Nephron progenitor cell (in vitro differentiated cells): ENCODE data around the gene EVL.

ENCODE experiments used
- DNase-seq: peaks from one replicate; pipeline ENCODE4 v3.0.0; 2021
- H3K27ac Mint-ChIP-seq: 2 replicates; pipeline ENCODE4 v1.8.0; 2021; ENCODE audit warnings: mild to moderate bottlenecking, moderate library complexity, mixed read lengths
- H3K27me3 Mint-ChIP-seq: 2 replicates; pipeline ENCODE4 v1.8.0; 2021; ENCODE audit warnings: mild to moderate bottlenecking, low read depth, mixed read lengths; ENCODE audit not compliant: poor library complexity
- H3K36me3 Mint-ChIP-seq: 2 replicates; pipeline ENCODE4 v1.8.0; 2021; ENCODE audit warnings: low read depth, mixed read lengths
- H3K4me1 Mint-ChIP-seq: 2 replicates; pipeline ENCODE4 v1.8.0; 2021; ENCODE audit warnings: mixed read lengths
- H3K4me3 Mint-ChIP-seq: 2 replicates; pipeline ENCODE4 v1.8.0; 2021; ENCODE audit warnings: mild to moderate bottlenecking, moderate library complexity, mixed read lengths
- H3K9me3 Mint-ChIP-seq: 2 replicates; pipeline ENCODE4 v1.8.0; 2021; ENCODE audit warnings: mild to moderate bottlenecking, moderate library complexity, mixed read lengths
- TF ChIP-seq, protein P1 (sequence below): fragments of 200-600 bp; sonication (generic); IDR thresholded peaks from 2 replicates; pipeline ENCODE4 v1.5.0; 2021; ENCODE audit warnings: antibody characterized with exemption

Gene EVL

DNA sequence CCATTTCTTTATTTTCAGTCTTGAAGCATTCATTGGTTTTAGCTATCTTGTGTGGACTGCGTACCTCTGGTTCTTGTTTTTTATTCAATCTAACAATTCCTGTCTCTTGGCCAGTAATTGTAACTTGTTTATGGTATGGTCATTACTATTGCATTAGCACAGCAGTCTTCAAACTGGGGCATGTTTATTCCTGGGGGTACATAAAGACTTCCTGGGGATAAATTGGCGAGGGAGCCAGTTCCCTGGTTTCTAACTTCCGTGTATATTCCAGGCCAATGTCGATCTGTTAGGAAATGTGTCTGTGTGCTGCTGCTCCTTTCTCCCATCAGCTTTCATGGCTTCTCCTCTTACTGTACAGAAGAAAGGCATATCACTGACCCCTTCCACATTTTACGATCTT is 13.7 kb upstream of the EVL start:
- H3K4me1 Mint-ChIP-seq, result peaks cover 41% of the 10 kb centered on the region

DNA sequence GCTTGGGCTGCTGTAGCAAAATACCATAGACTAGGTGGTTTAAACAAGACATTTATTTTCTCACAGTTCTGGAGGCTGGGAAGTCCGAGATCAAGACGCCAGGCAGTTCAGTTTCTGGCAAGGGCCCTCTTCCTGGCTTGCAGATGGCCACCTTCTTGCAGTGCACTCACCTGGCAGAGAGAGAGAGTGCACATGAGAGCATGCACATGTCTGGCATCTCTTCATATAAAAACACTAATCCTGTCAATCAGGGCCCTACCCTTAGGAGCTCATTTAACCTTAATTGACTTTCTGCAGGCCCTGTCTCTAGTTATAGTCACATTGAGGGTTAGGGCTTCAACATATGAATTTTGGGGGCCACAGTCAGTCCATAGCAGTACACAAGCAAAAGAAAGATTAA is 12.4 kb upstream of the EVL start:
- H3K9me3 Mint-ChIP-seq, result no peaks in the 10 kb centered on the region
- peaks cover 10% of the 10 kb centered on the region for H3K36me3 Mint-ChIP-seq
- no peaks in the 10 kb centered on the region for H3K27me3 Mint-ChIP-seq
- H3K4me1 Mint-ChIP-seq, result peaks cover 41% of the 10 kb centered on the region
- H3K27ac Mint-ChIP-seq, result no peak overlapping the region
- no peak overlapping the region for H3K4me3 Mint-ChIP-seq
- TF ChIP-seq, protein P1, sequence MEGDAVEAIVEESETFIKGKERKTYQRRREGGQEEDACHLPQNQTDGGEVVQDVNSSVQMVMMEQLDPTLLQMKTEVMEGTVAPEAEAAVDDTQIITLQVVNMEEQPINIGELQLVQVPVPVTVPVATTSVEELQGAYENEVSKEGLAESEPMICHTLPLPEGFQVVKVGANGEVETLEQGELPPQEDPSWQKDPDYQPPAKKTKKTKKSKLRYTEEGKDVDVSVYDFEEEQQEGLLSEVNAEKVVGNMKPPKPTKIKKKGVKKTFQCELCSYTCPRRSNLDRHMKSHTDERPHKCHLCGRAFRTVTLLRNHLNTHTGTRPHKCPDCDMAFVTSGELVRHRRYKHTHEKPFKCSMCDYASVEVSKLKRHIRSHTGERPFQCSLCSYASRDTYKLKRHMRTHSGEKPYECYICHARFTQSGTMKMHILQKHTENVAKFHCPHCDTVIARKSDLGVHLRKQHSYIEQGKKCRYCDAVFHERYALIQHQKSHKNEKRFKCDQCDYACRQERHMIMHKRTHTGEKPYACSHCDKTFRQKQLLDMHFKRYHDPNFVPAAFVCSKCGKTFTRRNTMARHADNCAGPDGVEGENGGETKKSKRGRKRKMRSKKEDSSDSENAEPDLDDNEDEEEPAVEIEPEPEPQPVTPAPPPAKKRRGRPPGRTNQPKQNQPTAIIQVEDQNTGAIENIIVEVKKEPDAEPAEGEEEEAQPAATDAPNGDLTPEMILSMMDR, result no peak
- no peak for DNase-seq

More for the DNA sequence above, 13.7 kb upstream of the EVL start:
- H3K4me3 Mint-ChIP-seq, result no peak overlapping the region
- no peaks in the 10 kb centered on the region for H3K27me3 Mint-ChIP-seq
- no peak overlapping the region for H3K27ac Mint-ChIP-seq
- H3K36me3 Mint-ChIP-seq, result peaks cover 16% of the 10 kb centered on the region
- DNase-seq, result no peak
- TF ChIP-seq, protein P1, result no peak
- no peaks in the 10 kb centered on the region for H3K9me3 Mint-ChIP-seq

DNA sequence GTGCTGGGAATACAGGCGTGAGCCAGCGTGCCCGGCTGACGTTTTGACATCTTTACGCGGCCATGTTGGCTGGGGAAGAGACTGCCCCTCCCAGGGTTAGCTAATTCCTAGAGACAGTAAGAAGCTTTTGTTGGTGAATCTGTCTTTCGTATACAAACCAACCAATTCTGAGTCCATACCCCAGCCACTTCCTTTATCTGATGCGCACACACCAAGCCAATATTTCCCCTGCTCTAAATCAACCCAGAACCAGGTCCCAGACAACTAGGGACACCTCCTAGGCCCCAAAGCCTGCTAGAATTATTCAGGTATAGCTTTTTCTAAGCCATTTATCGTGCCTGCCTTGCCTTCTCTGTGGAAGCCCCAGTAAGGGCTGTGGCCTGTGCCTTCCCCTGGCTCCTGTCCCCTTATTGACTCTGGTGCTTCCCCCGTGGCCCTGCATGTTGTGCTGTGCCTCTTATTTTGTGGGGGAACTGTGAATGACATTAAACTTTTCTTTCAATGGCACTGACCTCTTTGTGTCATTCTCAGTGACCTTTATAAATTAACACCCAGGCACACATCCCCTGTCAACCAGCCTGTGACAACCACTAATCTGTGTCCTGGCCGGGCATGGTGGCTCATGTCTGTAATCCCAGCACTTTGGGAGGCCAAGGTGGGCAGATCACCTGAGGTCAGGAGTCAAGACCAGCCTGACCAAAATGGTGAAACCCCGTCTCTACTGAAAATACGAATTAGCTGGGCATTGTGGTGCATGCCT is 10.7 kb upstream of the EVL start:
- no peak overlapping the region for H3K4me3 Mint-ChIP-seq
- H3K36me3 Mint-ChIP-seq, result peaks cover 16% of the 10 kb centered on the region
- H3K27me3 Mint-ChIP-seq, result no peaks in the 10 kb centered on the region
- DNase-seq, result no peak
- H3K4me1 Mint-ChIP-seq, result peaks cover 32% of the 10 kb centered on the region
- no peak overlapping the region for H3K27ac Mint-ChIP-seq
- TF ChIP-seq, protein P1, result no peak
- H3K9me3 Mint-ChIP-seq, result peaks cover 5% of the 10 kb centered on the region

DNA sequence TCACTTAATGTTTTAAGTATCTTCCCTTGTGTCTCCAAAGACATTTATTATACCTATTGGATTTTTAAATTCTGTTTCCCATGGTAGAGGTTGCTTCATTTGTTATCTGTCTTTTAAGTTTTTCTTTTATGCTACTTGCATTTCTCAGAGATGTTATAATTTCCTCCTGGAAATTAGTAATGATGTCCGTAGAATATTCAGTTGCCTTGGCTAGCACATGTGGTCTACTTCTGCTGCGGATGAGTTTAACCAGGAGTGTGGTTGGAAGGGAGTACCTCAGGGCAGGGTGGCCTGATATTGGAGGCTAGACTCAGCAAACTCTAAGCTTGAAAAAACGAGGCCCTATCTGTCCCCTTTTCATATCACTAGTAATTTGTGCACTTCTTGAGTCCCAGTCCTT is 8.8 kb upstream of the EVL start:
- DNase-seq, result no peak
- peak overlapping the region; percentile 3 for H3K27ac Mint-ChIP-seq

DNA sequence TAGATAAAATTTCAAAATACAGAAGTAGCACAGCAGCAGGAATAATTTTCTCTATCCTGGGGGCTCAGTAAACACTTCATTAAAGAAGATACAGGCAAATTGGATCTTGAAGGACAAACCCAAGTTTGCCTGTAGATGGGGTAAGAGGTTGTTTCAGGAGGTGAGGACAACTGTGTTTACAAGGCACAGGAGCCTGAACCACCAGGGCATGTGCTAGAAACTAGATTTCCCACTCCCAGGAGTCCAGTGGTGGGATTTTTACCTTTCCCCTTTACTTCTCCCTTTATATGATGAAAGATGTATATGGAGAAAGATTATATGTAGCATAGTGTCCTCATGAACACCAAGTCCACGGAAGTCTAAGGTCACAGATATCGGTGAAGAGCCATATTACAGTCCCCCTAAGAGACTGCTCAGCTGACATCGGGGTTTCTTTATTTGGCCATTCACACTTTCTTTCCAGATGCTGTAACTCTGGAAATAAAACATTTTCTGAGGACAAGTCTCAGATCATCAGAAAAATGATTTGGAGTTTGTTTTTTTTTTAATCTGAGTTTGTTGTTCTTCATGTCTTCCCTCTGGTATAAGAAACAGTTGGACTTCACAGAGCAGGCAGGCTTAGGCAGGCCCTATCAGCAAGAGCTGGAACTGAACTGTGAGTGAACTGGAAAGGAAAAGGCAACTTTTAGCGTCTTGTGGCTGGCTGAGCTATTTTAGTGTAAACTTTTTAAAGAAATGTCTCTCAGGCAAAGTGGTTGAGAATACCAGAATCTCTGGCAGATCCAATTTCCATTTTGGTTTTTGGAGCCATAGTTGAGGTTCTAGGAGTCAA is 8.0 kb upstream of the EVL start:
- Mint-ChIP-seq H3K4me3 (no peak overlapping the region), H3K4me1 (peaks cover 15% of the 10 kb centered on the region), H3K36me3 (peaks cover 21% of the 10 kb centered on the region), H3K27me3 (no peaks in the 10 kb centered on the region), H3K27ac (peak overlapping the region; percentile 48), H3K9me3 (peaks cover 16% of the 10 kb centered on the region)
- TF ChIP-seq, protein P1, result no peak
- DNase-seq, result no peak

More for the DNA sequence above, 8.8 kb upstream of the EVL start:
- TF ChIP-seq, protein P1, result no peak
- peaks cover 16% of the 10 kb centered on the region for H3K9me3 Mint-ChIP-seq
- H3K27me3 Mint-ChIP-seq, result no peaks in the 10 kb centered on the region
- peaks cover 19% of the 10 kb centered on the region for H3K36me3 Mint-ChIP-seq
- H3K4me1 Mint-ChIP-seq, result peaks cover 20% of the 10 kb centered on the region
- H3K4me3 Mint-ChIP-seq, result no peak overlapping the region
